Natural killer cell treated with Interleukin-12 subunit alpha and Interleukin-12 subunit beta and Interleukin-15 and Interleukin-18, amount 100 ng/mL, for 72 hours (primary cell): ENCODE results near the gene ATRNL1. TPM values are rescaled to one million over a fixed set of nuclear protein-coding genes. Genes with fewer than 3 reads are reported as not detected.
"Not testable (repeated sequence)": the region's sequence is repeated elsewhere in the genome, so short reads cannot be mapped to it uniquely, and the experiment has no call there.

Experiments used
- ATAC-seq, 2 donors: fragments of 150-1000 bp; cut with Tn5 transposase in 1 of 2; sonication (Bioruptor Pico), chemical (Tn5 transposase) in 1 of 2; 2 replicates each; pipeline ENCODE4 v1.10.0; 2021
- DNase-seq: peaks from one replicate; pipeline ENCODE4 v3.0.0; 2022; ENCODE audit warnings: low spot score
- H3K27ac Mint-ChIP-seq, 2 donors: 1 replicate in 1 of 2; 2 replicates in 1 of 2; pipeline ENCODE4 v1.8.0; 2022; ENCODE audit warnings: mixed read lengths in 2 of 2, mild to moderate bottlenecking in 1 of 2, moderate library complexity in 1 of 2
- H3K27me3 Mint-ChIP-seq, 2 donors: 1 replicate in 1 of 2; 2 replicates in 1 of 2; pipeline ENCODE4 v1.8.0; 2022; ENCODE audit warnings: mixed read lengths in 2 of 2
- H3K36me3 Mint-ChIP-seq: one replicate; pipeline ENCODE4 v1.8.0; 2022; ENCODE audit warnings: mixed read lengths
- H3K4me1 Mint-ChIP-seq, 2 donors: 1 replicate in 1 of 2; 2 replicates in 1 of 2; pipeline ENCODE4 v1.8.0; 2022; ENCODE audit warnings: low read depth in 2 of 2, mixed read lengths in 2 of 2, mild to moderate bottlenecking in 1 of 2
- H3K4me3 Mint-ChIP-seq: one replicate; pipeline ENCODE4 v1.8.0; 2022; ENCODE audit warnings: mixed read lengths
- H3K9me3 Mint-ChIP-seq: 2 replicates; pipeline ENCODE4 v1.8.0; 2022; ENCODE audit warnings: mixed read lengths
- total RNA-seq, 2 donors: library from RNA; stranded (reverse); gene quantifications; one replicate each; pipeline ENCODE4 v1.2.3, GENCODE V29; 2022

The ATRNL1 gene
- total RNA-seq, 2 donors from 2014 or later = not detected

- ATAC-seq (no peak), DNase-seq (no peak)
- Mint-ChIP-seq H3K36me3 (no peaks in the 10 kb centered on the region), H3K4me1 (no peaks in the 10 kb centered on the region), H3K4me3 (no peak overlapping the region), H3K27me3 (no peaks in the 10 kb centered on the region), H3K27ac (no peak overlapping the region), H3K9me3 (peaks cover 3% of the 10 kb centered on the region)
Measured at GRCh38 chr10:115665549-115665948, 572.4 kb downstream of the ATRNL1 start.

- peaks cover 3% of the 10 kb centered on the region for H3K9me3 Mint-ChIP-seq
Measured at GRCh38 chr10:115674496-115674895, 581.3 kb downstream of the ATRNL1 start.

GRCh38 chr10:115696747-115697146, 603.6 kb downstream of the ATRNL1 start:
- no peak for DNase-seq

More at GRCh38 chr10:115674496-115674895, 581.3 kb downstream of the ATRNL1 start:
- Mint-ChIP-seq H3K27me3 (no peaks in the 10 kb centered on the region), H3K27ac (no peak overlapping the region), H3K36me3 (no peaks in the 10 kb centered on the region), H3K4me3 (no peak overlapping the region), H3K4me1 (no peaks in the 10 kb centered on the region)
- ATAC-seq (no peak), DNase-seq (no peak)

GRCh38 chr10:115706026-115706425, 612.9 kb downstream of the ATRNL1 start:
- ATAC-seq = no peak
- Mint-ChIP-seq H3K4me3 (no peak overlapping the region), H3K4me1 (no peaks in the 10 kb centered on the region), H3K27me3 (no peaks in the 10 kb centered on the region), H3K36me3 (no peaks in the 10 kb centered on the region), H3K9me3 (peaks cover 17% of the 10 kb centered on the region), H3K27ac (no peak overlapping the region)
- DNase-seq = no peak

More at GRCh38 chr10:115696747-115697146, 603.6 kb downstream of the ATRNL1 start:
- ATAC-seq = no peak
- no peak overlapping the region for H3K4me3 Mint-ChIP-seq
- no peaks in the 10 kb centered on the region for H3K36me3 Mint-ChIP-seq
- H3K4me1 Mint-ChIP-seq = no peaks in the 10 kb centered on the region
- no peak overlapping the region for H3K27ac Mint-ChIP-seq
- no peaks in the 10 kb centered on the region for H3K27me3 Mint-ChIP-seq
- H3K9me3 Mint-ChIP-seq = peaks cover 7% of the 10 kb centered on the region

- Mint-ChIP-seq H3K27me3 (no peaks in the 10 kb centered on the region), H3K36me3 (no peaks in the 10 kb centered on the region), H3K9me3 (peaks cover 17% of the 10 kb centered on the region), H3K27ac (no peak overlapping the region), H3K4me3 (no peak overlapping the region), H3K4me1 (no peaks in the 10 kb centered on the region)
- ATAC-seq (no peak), DNase-seq (no peak)
Measured at GRCh38 chr10:115706488-115707076, 613.4 kb downstream of the ATRNL1 start.

GRCh38 chr10:115710136-115710535, 617.0 kb downstream of the ATRNL1 start:
- H3K4me1 Mint-ChIP-seq = no peaks in the 10 kb centered on the region
- no peaks in the 10 kb centered on the region for H3K27me3 Mint-ChIP-seq
- peaks cover 3% of the 10 kb centered on the region for H3K9me3 Mint-ChIP-seq
- no peaks in the 10 kb centered on the region for H3K36me3 Mint-ChIP-seq
- ATAC-seq (no peak), DNase-seq (no peak)
- no peak overlapping the region for H3K27ac Mint-ChIP-seq
- no peak overlapping the region for H3K4me3 Mint-ChIP-seq

- Mint-ChIP-seq H3K4me1 (no peaks in the 10 kb centered on the region), H3K27ac (no peak overlapping the region), H3K27me3 (no peaks in the 10 kb centered on the region), H3K36me3 (no peaks in the 10 kb centered on the region), H3K9me3 (peaks cover 3% of the 10 kb centered on the region), H3K4me3 (no peak overlapping the region)
- no peak for ATAC-seq
- DNase-seq = no peak
Measured at GRCh38 chr10:115711306-115711705, 618.1 kb downstream of the ATRNL1 start.

GRCh38 chr10:115720121-115720520, 627.0 kb downstream of the ATRNL1 start:
- H3K27ac Mint-ChIP-seq = no peak overlapping the region
- H3K36me3 Mint-ChIP-seq = no peaks in the 10 kb centered on the region
- peaks cover 4% of the 10 kb centered on the region for H3K9me3 Mint-ChIP-seq
- H3K4me1 Mint-ChIP-seq = no peaks in the 10 kb centered on the region
- H3K27me3 Mint-ChIP-seq = no peaks in the 10 kb centered on the region
- DNase-seq (no peak), ATAC-seq (no peak)
- H3K4me3 Mint-ChIP-seq = no peak overlapping the region

GRCh38 chr10:115727129-115727528, 634.0 kb downstream of the ATRNL1 start:
- Mint-ChIP-seq H3K27me3 (no peaks in the 10 kb centered on the region), H3K36me3 (no peaks in the 10 kb centered on the region), H3K9me3 (peaks cover 4% of the 10 kb centered on the region), H3K4me1 (no peaks in the 10 kb centered on the region), H3K27ac (no peak overlapping the region), H3K4me3 (no peak overlapping the region)
- ATAC-seq (no peak), DNase-seq (no peak)

- Mint-ChIP-seq H3K27me3 (no peaks in the 10 kb centered on the region), H3K9me3 (peaks cover 12% of the 10 kb centered on the region), H3K36me3 (no peaks in the 10 kb centered on the region), H3K4me1 (no peaks in the 10 kb centered on the region), H3K4me3 (no peak overlapping the region), H3K27ac (no peak overlapping the region)
- DNase-seq (no peak), ATAC-seq (no peak)
Measured at GRCh38 chr10:115744089-115744488, 650.9 kb downstream of the ATRNL1 start.

- peaks cover 15% of the 10 kb centered on the region for H3K9me3 Mint-ChIP-seq
- H3K27me3 Mint-ChIP-seq = no peaks in the 10 kb centered on the region
- H3K36me3 Mint-ChIP-seq = no peaks in the 10 kb centered on the region
- H3K4me3 Mint-ChIP-seq = no peak overlapping the region
- ATAC-seq (no peak), DNase-seq (no peak)
- no peaks in the 10 kb centered on the region for H3K4me1 Mint-ChIP-seq
- H3K27ac Mint-ChIP-seq = no peak overlapping the region
Measured at GRCh38 chr10:115745943-115746342, 652.8 kb downstream of the ATRNL1 start.

GRCh38 chr10:115747811-115748210, 654.6 kb downstream of the ATRNL1 start:
- ATAC-seq (no peak), DNase-seq (no peak)
- Mint-ChIP-seq H3K36me3 (no peaks in the 10 kb centered on the region), H3K27ac (no peak overlapping the region), H3K4me3 (no peak overlapping the region), H3K27me3 (no peaks in the 10 kb centered on the region), H3K9me3 (peaks cover 15% of the 10 kb centered on the region), H3K4me1 (no peaks in the 10 kb centered on the region)

GRCh38 chr10:115758488-115758887, 665.3 kb downstream of the ATRNL1 start:
- DNase-seq, H3K4me3 Mint-ChIP-seq, H3K27me3 Mint-ChIP-seq, H3K4me1 Mint-ChIP-seq, ATAC-seq, H3K27ac Mint-ChIP-seq: not testable (repeated sequence)
- H3K9me3 Mint-ChIP-seq = peaks cover 27% of the 10 kb centered on the region
- H3K36me3 Mint-ChIP-seq = peaks cover 15% of the 10 kb centered on the region

GRCh38 chr10:115760131-115760530, 667.0 kb downstream of the ATRNL1 start:
- peaks cover 21% of the 10 kb centered on the region for H3K9me3 Mint-ChIP-seq
- no peaks in the 10 kb centered on the region for H3K27me3 Mint-ChIP-seq
- no peak overlapping the region for H3K4me3 Mint-ChIP-seq

GRCh38 chr10:115761166-115761565, 668.0 kb downstream of the ATRNL1 start:
- DNase-seq = no peak
- no peak overlapping the region for H3K27ac Mint-ChIP-seq
- ATAC-seq = no peak
- peaks cover 16% of the 10 kb centered on the region for H3K9me3 Mint-ChIP-seq
- H3K36me3 Mint-ChIP-seq = peaks cover 10% of the 10 kb centered on the region
- H3K4me3 Mint-ChIP-seq = no peak overlapping the region
- no peaks in the 10 kb centered on the region for H3K4me1 Mint-ChIP-seq
- no peaks in the 10 kb centered on the region for H3K27me3 Mint-ChIP-seq

More at GRCh38 chr10:115760131-115760530, 667.0 kb downstream of the ATRNL1 start:
- Mint-ChIP-seq H3K36me3 (peaks cover 15% of the 10 kb centered on the region), H3K27ac (no peak overlapping the region), H3K4me1 (no peaks in the 10 kb centered on the region)
- ATAC-seq (no peak), DNase-seq (no peak)
